GM19193 (cell line): ENCODE data around the gene ERGIC1.

Experiments
- POLR2A ChIP-seq: IDR thresholded peaks from 4 replicates; pipeline ENCODE4 v1.6.1; 2011; ENCODE audit not compliant: insufficient read depth, insufficient read length; ENCODE audit errors: extremely low read depth

ERGIC1 gene

GRCh38 chr5:172953776-172954675, 120.0 kb downstream of the ERGIC1 start:
- TF ChIP-seq POLR2A = no peak

GRCh38 chr5:172954751-172955159, 120.7 kb downstream of the ERGIC1 start:
- TF ChIP-seq POLR2A = no peak

- TF ChIP-seq POLR2A = no peak
These were observed 122.2 kb downstream of the ERGIC1 start for GRCh38 chr5:172956228-172956627.

- TF ChIP-seq POLR2A = no peak
These were observed 122.9 kb downstream of the ERGIC1 start for GRCh38 chr5:172956936-172957335.

GRCh38 chr5:172957458-172957857, 123.4 kb downstream of the ERGIC1 start:
- no peak for TF ChIP-seq POLR2A

- no peak for TF ChIP-seq POLR2A
These were observed 124.4 kb downstream of the ERGIC1 start for GRCh38 chr5:172958331-172959046.

- no peak for TF ChIP-seq POLR2A
These were observed 126.1 kb downstream of the ERGIC1 start for GRCh38 chr5:172959824-172960799.

- TF ChIP-seq POLR2A = no peak
These were observed 135.9 kb downstream of the ERGIC1 start for GRCh38 chr5:172969921-172970320.

- TF ChIP-seq POLR2A = no peak
These were observed 137.4 kb downstream of the ERGIC1 start for GRCh38 chr5:172971482-172971881.

- no peak for TF ChIP-seq POLR2A
These were observed 138.5 kb downstream of the ERGIC1 start for GRCh38 chr5:172972552-172972951.

- no peak for TF ChIP-seq POLR2A
These were observed 139.3 kb downstream of the ERGIC1 start for GRCh38 chr5:172973127-172973916.

GRCh38 chr5:172973931-172974330, 139.9 kb downstream of the ERGIC1 start:
- TF ChIP-seq POLR2A = no peak

- no peak for TF ChIP-seq POLR2A
These were observed 141.2 kb downstream of the ERGIC1 start for GRCh38 chr5:172975289-172975688.

GRCh38 chr5:172979778-172980177, 145.7 kb downstream of the ERGIC1 start:
- TF ChIP-seq POLR2A = no peak

- TF ChIP-seq POLR2A = no peak
These were observed 147.9 kb downstream of the ERGIC1 start for GRCh38 chr5:172981931-172982330.
